CD4-positive, alpha-beta T cell (primary cell): Measurements from ENCODE around the gene PTPRN2. TPM values are rescaled to one million over a fixed set of nuclear protein-coding genes. Genes with fewer than 3 reads are reported as not detected.

Experiments used
- ATAC-seq: fragments of 200-7000 bp; cut with Tn5 transposase; one replicate; pipeline ENCODE4 v1.10.0; 2022; ENCODE audit warnings: mild to moderate bottlenecking; ENCODE audit not compliant: poor library complexity
- CTCF ChIA-PET: fragments of 350-600 bp; sonication (Branson Sonifier 250); formaldehyde crosslinking; loops from one replicate; lab custom pipeline; 2021; ENCODE audit warnings: antibody characterized with exemption, inconsistent platforms; lab: Charles Lee
- POLR2A ChIA-PET: fragments of 350-600 bp; sonication (Branson Sonifier 250); formaldehyde crosslinking; loops from one replicate; lab custom pipeline; 2021; ENCODE audit warnings: antibody characterized with exemption, inconsistent platforms; lab: Charles Lee
- DNase-seq, 14 experiments: peaks; one replicate each; pipeline ENCODE4 v3.0.0-alpha.2; 2013 to 2020; ENCODE audit warnings: mixed read lengths in 2 of 14
- H3K27ac ChIP-seq, 2 donors: one replicate each; pipeline versions ENCODE4 v1.5.1 to v1.7.0; 2013; ENCODE audit warnings: low read length in 2 of 2, low read depth in 1 of 2, mild to moderate bottlenecking in 1 of 2
- H3K27me3 ChIP-seq, 2 experiments: 1 replicate in 1 of 2; 2 replicates in 1 of 2; pipeline versions ENCODE4 v1.6.1 to v1.7.0; 2013; ENCODE audit warnings: low read length in 2 of 2, control low read depth in 1 of 2, mild to moderate bottlenecking in 1 of 2, moderate library complexity in 1 of 2; ENCODE audit not compliant: insufficient read depth in 2 of 2, control insufficient read depth in 1 of 2
- H3K36me3 ChIP-seq: one replicate; pipeline ENCODE4 v1.6.1; 2013; ENCODE audit warnings: low read length, control low read depth; ENCODE audit not compliant: insufficient read depth
- H3K4me1 ChIP-seq: one replicate; pipeline ENCODE4 v1.6.1; 2013; ENCODE audit warnings: low read length, control low read depth; ENCODE audit not compliant: insufficient read depth
- H3K4me3 ChIP-seq: one replicate; pipeline ENCODE4 v1.5.1; 2013; ENCODE audit warnings: mild to moderate bottlenecking, low read length, moderate library complexity
- H3K9me3 ChIP-seq, 2 experiments: 1 replicate in 1 of 2; 2 replicates in 1 of 2; pipeline versions ENCODE4 v1.6.1 to v1.7.0; 2013; ENCODE audit warnings: low read length in 2 of 2, mild to moderate bottlenecking in 2 of 2, control low read depth in 1 of 2, moderate library complexity in 1 of 2; ENCODE audit not compliant: control insufficient read depth in 1 of 2, insufficient read depth in 1 of 2
- H3K27ac Mint-ChIP-seq: one replicate; pipeline ENCODE4 v1.8.0; 2020; ENCODE audit warnings: mixed read lengths
- H3K27me3 Mint-ChIP-seq: one replicate; pipeline ENCODE4 v1.8.0; 2021; ENCODE audit warnings: mixed read lengths
- H3K36me3 Mint-ChIP-seq: one replicate; pipeline ENCODE4 v1.8.0; 2021; ENCODE audit warnings: low read depth, mixed read lengths
- H3K4me1 Mint-ChIP-seq: one replicate; pipeline ENCODE4 v1.8.0; 2021; ENCODE audit warnings: low read depth, mixed read lengths
- H3K4me3 Mint-ChIP-seq: one replicate; pipeline ENCODE4 v1.8.0; 2020; ENCODE audit warnings: mild to moderate bottlenecking, mixed read lengths
- H3K9me3 Mint-ChIP-seq: one replicate; pipeline ENCODE4 v1.8.0; 2020; ENCODE audit warnings: mixed read lengths
- CTCF ChIP-seq: fragments of 200-600 bp; IDR thresholded peaks from one replicate; pipeline ENCODE4 v1.8.0; 2022; ENCODE audit warnings: antibody characterized with exemption, mild to moderate bottlenecking
- intact Hi-C, 2 experiments: fragments of 100-400 bp; cut with DNase I in 1 of 2; cut with micrococcal nuclease in 1 of 2; formaldehyde crosslinking; loops; one replicate each; pipeline versions ENCODE4 v1.15.1 to v1.9.0; 2023 to 2025; cut with DNase I, micrococcal nuclease
- total RNA-seq, 174 experiments: library from RNA in 2 of 174; stranded (reverse) in 2 of 174; gene quantifications; one replicate each; pipeline ENCODE4 v1.2.3 and lab custom pipeline; 2021 to 2026

PTPRN2 gene
- total RNA-seq, 2 experiments from 2014 or later = 0.34 to 0.44 TPM

DNA sequence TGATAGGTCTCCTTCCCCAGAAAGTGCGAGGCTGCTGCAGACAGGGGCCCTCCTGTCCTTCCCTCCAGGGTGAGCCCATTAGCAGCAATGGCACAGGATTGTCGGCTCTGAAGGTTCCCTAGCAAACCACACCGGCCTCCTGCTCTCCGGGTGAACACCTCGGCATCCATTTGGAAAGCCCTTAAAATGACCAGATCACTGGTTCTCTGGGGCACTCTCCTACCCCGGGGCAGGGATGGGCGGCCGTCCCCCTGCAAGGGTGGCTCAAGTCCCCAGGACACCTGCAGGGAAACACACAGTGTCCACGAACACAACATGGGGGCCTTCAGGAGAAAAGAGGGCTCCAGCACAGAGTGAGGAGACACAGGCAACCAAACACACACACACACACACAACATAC lies 459.1 kb downstream of the PTPRN2 start:
- no peak overlapping the region for H3K4me3 ChIP-seq
- no peaks in the 10 kb centered on the region for H3K4me1 ChIP-seq
- no peak overlapping the region for H3K27ac ChIP-seq
- Mint-ChIP-seq H3K4me1 (no peaks in the 10 kb centered on the region), H3K36me3 (no peaks in the 10 kb centered on the region), H3K27me3 (no peaks in the 10 kb centered on the region), H3K9me3 (no peaks in the 10 kb centered on the region), H3K4me3 (no peak overlapping the region), H3K27ac (no peak overlapping the region)
- CTCF ChIA-PET = no interaction called here
- H3K27me3 ChIP-seq = peaks cover 0 to 3% of the 10 kb centered on the region in 2 experiments
- POLR2A ChIA-PET = no interaction called here
- ATAC-seq = no peak
- no peak for TF ChIP-seq CTCF
- intact Hi-C loops = no loop called here
- no peaks in the 10 kb centered on the region for H3K36me3 ChIP-seq
- H3K9me3 ChIP-seq = peaks cover 0 to 76% of the 10 kb centered on the region in 2 experiments
- no peak for DNase-seq

DNA sequence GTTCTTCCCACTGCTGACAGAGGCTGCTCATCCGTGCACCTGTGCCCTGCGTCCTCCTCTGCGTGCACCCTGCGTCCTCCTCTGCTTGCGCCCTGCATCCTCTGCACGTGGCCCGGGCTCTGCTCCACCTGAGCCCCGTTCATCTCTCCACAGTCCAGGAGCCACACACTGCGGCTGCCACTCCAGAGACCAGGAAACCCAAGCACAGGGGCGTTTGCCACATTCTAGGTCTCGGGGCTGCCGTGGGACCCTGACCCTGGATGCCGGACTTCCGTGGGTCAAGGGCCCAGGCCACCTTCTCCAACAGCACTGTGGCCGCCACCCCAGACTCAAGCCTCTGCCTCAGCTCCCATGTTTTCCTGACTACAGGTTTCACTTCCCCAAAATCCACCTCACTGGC lies 460.4 kb downstream of the PTPRN2 start:
- intact Hi-C loops = no loop called here
- POLR2A ChIA-PET = no interaction called here
- no peaks in the 10 kb centered on the region for H3K9me3 Mint-ChIP-seq
- no peaks in the 10 kb centered on the region for H3K27me3 Mint-ChIP-seq
- no peaks in the 10 kb centered on the region for H3K4me1 Mint-ChIP-seq
- no peak for DNase-seq
- Histone ChIP-seq H3K27ac (no peak overlapping the region), H3K4me1 (no peaks in the 10 kb centered on the region), H3K9me3 (peaks cover 0 to 78% of the 10 kb centered on the region in 2 experiments), H3K4me3 (no peak overlapping the region), H3K36me3 (no peaks in the 10 kb centered on the region), H3K27me3 (peaks cover 0 to 3% of the 10 kb centered on the region in 2 experiments)
- H3K4me3 Mint-ChIP-seq = no peak overlapping the region
- CTCF ChIA-PET = no interaction called here
- no peak overlapping the region for H3K27ac Mint-ChIP-seq
- TF ChIP-seq CTCF = no peak
- no peaks in the 10 kb centered on the region for H3K36me3 Mint-ChIP-seq
- ATAC-seq = no peak

DNA sequence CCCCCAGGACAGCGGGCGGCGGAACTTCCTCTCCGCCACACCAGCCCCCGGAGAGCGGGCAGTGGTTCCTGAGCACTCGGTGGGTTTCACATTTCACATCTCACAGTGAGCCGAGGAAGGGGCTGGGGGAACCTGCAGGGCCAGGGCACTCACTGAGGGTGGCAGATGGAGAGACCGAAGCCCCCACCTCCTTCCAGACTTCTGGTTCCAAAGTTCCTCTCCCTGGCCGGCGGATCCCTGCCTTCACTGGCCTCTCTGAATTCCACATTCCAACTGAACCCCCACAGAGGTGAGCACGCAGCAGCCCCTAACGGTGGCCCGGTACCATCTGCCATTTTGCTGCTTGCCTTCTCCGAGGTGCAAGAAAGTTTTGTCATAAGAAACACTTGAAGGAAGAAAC lies 461.0 kb downstream of the PTPRN2 start:
- Histone ChIP-seq H3K9me3 (peaks cover 0 to 80% of the 10 kb centered on the region in 2 experiments), H3K27me3 (peaks cover 0 to 3% of the 10 kb centered on the region in 2 experiments), H3K27ac (no peak overlapping the region), H3K36me3 (no peaks in the 10 kb centered on the region), H3K4me1 (no peaks in the 10 kb centered on the region), H3K4me3 (no peak overlapping the region)
- ATAC-seq (no peak), DNase-seq (no peak)
- CTCF ChIA-PET = no interaction called here
- POLR2A ChIA-PET = no interaction called here
- Mint-ChIP-seq H3K27me3 (no peaks in the 10 kb centered on the region), H3K9me3 (no peaks in the 10 kb centered on the region), H3K4me1 (no peaks in the 10 kb centered on the region), H3K36me3 (no peaks in the 10 kb centered on the region), H3K4me3 (no peak overlapping the region), H3K27ac (no peak overlapping the region)
- intact Hi-C loops = no loop called here
- no peak for TF ChIP-seq CTCF
